Measurements from ENCODE around the gene C3orf33.

GRCh38 chr3:155766206-155766605 lies 39.9 kb downstream of the C3orf33 start:
- TF ChIP-seq CTCF (IDR thresholded peaks at IDR 0.05; ENCODE audit: low read depth, low read length, missing input control) (no peak), RAD21 (IDR thresholded peaks at IDR 0.05) (no peak), GABPA (IDR thresholded peaks at IDR 0.05 in 1 of 2, conservative IDR thresholded peaks at IDR 0.05 in 1 of 2) (no peak), MAX (IDR thresholded peaks at IDR 0.05) (no peak), REST (IDR thresholded peaks at IDR 0.05) (no peak), ZBTB33 (IDR thresholded peaks at IDR 0.05) (no peak), YY1 (IDR thresholded peaks at IDR 0.05) (no peak), JUND (IDR thresholded peaks at IDR 0.05) (no peak)

Data from liver (tissue), 3 donors.